HFFc6 (cell line): ENCODE results near the gene HAO1. TPM values are rescaled to one million over a fixed set of nuclear protein-coding genes. Genes with fewer than 3 reads are reported as not detected.

ENCODE experiments used
- DNase-seq: peaks from one replicate; pipeline ENCODE4 v3.0.0-alpha.2; 2018
- H3K27ac Mint-ChIP-seq: 2 replicates; pipeline ENCODE4 v1.8.0; 2020; ENCODE audit warnings: mild to moderate bottlenecking, mixed read lengths
- H3K27me3 Mint-ChIP-seq: 2 replicates; pipeline ENCODE4 v1.8.0; 2021; ENCODE audit warnings: mild to moderate bottlenecking, moderate library complexity, mixed read lengths; ENCODE audit not compliant: insufficient read depth
- H3K36me3 Mint-ChIP-seq: 2 replicates; pipeline ENCODE4 v1.8.0; 2021; ENCODE audit warnings: low read depth, mixed read lengths
- H3K4me1 Mint-ChIP-seq: 2 replicates; pipeline ENCODE4 v1.8.0; 2020; ENCODE audit warnings: low read depth, mixed read lengths
- H3K4me3 Mint-ChIP-seq: 2 replicates; pipeline ENCODE4 v1.8.0; 2020; ENCODE audit warnings: mild to moderate bottlenecking, moderate library complexity, mixed read lengths
- H3K9me3 Mint-ChIP-seq: 2 replicates; pipeline ENCODE4 v1.8.0; 2020; ENCODE audit warnings: mild to moderate bottlenecking, mixed read lengths
- total RNA-seq, 6 experiments: library from RNA; stranded (reverse); fragmentation: NEBNext Ultra II Directional; extraction: Animal tissue kit (Norgen Biotek cat#: 25700); gene quantifications; 2 replicates in 1 of 6; 3 replicates in 5 of 6; pipeline ENCODE4 v1.2.3, GENCODE V29; 2021
- TF ChIP-seq, protein P1 (sequence below): fragments of 200-600 bp; sonication (generic); IDR thresholded peaks from 2 replicates; pipeline ENCODE4 v1.5.0; 2021; ENCODE audit warnings: antibody characterized with exemption, mild to moderate bottlenecking

Gene HAO1
- total RNA-seq, 6 experiments from 2014 or later, result not detected

DNA sequence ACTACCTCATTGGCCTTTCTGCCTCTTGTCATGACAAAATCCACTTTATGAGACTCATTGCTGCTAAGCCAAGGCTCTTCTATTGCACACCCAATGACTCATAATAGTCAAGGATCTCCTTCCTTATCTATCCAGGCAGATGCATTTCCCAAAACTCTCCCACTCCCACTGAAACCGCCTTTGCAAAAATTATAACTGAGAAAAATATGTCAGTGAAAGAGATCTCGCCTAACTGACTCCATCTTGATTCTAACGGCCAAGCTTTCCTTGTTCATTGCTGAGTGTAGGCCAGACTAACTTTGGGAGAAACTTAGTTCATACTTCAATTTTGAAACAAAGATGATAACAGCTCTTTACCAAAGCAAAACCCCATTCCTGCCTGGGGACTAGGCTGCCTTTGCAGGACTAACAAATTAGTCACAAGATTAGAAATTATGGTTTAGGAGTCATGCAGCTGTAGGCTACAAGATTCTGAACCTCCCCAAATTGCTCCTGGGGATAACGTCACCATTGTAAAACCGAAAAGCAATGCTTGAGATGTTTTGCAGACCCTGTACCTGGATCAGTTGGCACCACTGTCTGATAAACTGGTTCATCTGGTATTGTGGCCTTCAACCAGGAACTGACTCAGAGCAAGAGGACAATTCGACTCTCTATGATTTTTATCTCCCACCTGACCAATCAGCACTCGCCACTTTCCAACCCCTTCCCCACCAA lies 47.1 kb downstream of the HAO1 start:
- Mint-ChIP-seq H3K36me3 (no peaks in the 10 kb centered on the region), H3K4me1 (no peaks in the 10 kb centered on the region), H3K9me3 (no peaks in the 10 kb centered on the region), H3K4me3 (no peak overlapping the region), H3K27ac (no peak overlapping the region), H3K27me3 (peaks cover 11% of the 10 kb centered on the region)
- TF ChIP-seq, protein P1, sequence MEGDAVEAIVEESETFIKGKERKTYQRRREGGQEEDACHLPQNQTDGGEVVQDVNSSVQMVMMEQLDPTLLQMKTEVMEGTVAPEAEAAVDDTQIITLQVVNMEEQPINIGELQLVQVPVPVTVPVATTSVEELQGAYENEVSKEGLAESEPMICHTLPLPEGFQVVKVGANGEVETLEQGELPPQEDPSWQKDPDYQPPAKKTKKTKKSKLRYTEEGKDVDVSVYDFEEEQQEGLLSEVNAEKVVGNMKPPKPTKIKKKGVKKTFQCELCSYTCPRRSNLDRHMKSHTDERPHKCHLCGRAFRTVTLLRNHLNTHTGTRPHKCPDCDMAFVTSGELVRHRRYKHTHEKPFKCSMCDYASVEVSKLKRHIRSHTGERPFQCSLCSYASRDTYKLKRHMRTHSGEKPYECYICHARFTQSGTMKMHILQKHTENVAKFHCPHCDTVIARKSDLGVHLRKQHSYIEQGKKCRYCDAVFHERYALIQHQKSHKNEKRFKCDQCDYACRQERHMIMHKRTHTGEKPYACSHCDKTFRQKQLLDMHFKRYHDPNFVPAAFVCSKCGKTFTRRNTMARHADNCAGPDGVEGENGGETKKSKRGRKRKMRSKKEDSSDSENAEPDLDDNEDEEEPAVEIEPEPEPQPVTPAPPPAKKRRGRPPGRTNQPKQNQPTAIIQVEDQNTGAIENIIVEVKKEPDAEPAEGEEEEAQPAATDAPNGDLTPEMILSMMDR, result no peak
- DNase-seq, result no peak

DNA sequence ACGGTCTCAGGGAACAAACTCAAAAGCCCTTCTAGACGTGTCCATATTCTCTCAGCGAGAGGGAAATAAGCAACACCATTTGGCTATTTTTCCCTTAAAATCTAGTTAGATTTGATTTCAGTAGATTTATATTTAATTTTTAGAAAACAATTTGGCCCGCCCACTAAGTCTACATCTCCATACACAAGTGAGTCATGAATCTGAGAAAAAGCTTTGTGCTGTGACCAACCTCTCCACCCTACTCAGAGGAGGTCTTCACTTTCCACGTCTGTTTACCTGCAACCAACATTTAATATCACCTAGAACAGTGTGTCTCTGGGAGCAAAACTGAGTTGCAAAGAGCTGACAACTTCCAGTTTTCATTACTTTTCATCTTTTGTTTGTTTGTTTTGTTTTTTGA lies 48.6 kb downstream of the HAO1 start:
- no peak overlapping the region for H3K27ac Mint-ChIP-seq
- H3K4me3 Mint-ChIP-seq, result no peak overlapping the region
- no peaks in the 10 kb centered on the region for H3K9me3 Mint-ChIP-seq
- H3K4me1 Mint-ChIP-seq, result no peaks in the 10 kb centered on the region
- no peaks in the 10 kb centered on the region for H3K36me3 Mint-ChIP-seq
- TF ChIP-seq, protein P1, result no peak
- peaks cover 12% of the 10 kb centered on the region for H3K27me3 Mint-ChIP-seq
- no peak for DNase-seq

DNA sequence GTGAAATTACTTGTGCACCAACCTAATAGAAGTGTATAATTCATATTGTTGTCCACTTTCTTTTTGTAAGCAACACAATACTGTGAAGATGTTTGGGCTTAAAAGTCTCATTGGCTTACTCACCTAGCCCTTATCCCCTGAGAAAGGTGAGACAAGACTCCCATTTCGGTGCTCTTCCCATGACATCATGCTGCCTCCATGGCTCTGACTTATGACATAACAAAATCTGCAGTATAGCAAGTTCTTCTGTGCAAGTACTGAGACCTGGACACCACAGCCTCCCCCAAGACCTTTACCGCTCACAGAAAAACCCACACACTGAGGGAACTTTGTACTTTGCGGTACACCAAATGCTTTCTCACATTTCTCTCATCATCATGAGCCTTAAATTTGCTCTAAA lies 50.5 kb downstream of the HAO1 start:
- TF ChIP-seq, protein P1, result no peak
- H3K36me3 Mint-ChIP-seq, result no peaks in the 10 kb centered on the region
- H3K27ac Mint-ChIP-seq, result no peak overlapping the region
- H3K9me3 Mint-ChIP-seq, result no peaks in the 10 kb centered on the region
- peaks cover 11% of the 10 kb centered on the region for H3K27me3 Mint-ChIP-seq
- no peak overlapping the region for H3K4me3 Mint-ChIP-seq
- H3K4me1 Mint-ChIP-seq, result no peaks in the 10 kb centered on the region
- DNase-seq, result no peak

DNA sequence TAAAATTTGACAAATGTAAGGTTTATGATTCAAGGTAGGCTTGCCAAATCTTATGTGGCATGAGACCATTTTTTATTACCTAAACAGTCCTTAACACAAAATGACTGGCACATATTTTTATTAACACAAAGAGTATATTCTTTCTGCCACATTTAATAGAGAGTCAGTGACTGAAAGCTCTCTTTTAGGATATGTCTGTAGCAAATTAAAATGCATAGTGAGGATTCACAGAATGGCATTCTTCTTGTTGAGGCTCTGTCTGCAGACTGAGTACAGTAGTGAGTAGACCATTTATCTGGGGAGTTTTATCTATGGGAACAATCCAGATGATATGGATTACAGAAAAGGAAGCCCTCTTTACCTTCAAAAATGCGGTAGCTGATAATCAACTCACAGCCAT lies 56.5 kb downstream of the HAO1 start:
- H3K4me1 Mint-ChIP-seq, result no peaks in the 10 kb centered on the region
- no peaks in the 10 kb centered on the region for H3K36me3 Mint-ChIP-seq
- TF ChIP-seq, protein P1, result no peak
- DNase-seq, result no peak
- no peaks in the 10 kb centered on the region for H3K9me3 Mint-ChIP-seq
- peaks cover 8% of the 10 kb centered on the region for H3K27me3 Mint-ChIP-seq
- no peak overlapping the region for H3K27ac Mint-ChIP-seq
- no peak overlapping the region for H3K4me3 Mint-ChIP-seq

DNA sequence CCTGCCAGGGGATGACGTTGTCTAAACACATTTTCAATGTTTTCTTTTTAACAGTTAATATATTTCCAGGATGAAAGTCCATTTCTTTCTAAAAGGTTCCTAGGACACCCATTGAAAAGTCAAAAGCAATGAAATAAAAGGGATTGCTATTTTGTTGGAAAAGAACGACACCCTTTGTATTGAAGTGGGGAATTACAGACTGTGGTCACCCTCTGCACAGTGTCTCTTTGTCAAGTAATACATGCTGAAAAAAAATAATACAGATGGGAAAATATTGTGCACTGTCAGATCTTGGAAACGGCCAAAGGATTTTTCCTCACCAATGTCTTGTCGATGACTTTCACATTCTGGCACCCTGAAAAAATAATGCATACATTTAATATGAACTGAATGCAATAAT lies 56.9 kb downstream of the HAO1 start:
- Mint-ChIP-seq H3K4me3 (no peak overlapping the region), H3K9me3 (no peaks in the 10 kb centered on the region)

More for the DNA sequence above, 56.9 kb downstream of the HAO1 start:
- no peaks in the 10 kb centered on the region for H3K4me1 Mint-ChIP-seq
- H3K27ac Mint-ChIP-seq, result no peak overlapping the region
- no peak for DNase-seq
- TF ChIP-seq, protein P1, result no peak
- peaks cover 6% of the 10 kb centered on the region for H3K27me3 Mint-ChIP-seq
- no peaks in the 10 kb centered on the region for H3K36me3 Mint-ChIP-seq
